ENCODE data around the gene TMUB2. TPM values are rescaled to one million over a fixed set of nuclear protein-coding genes. Genes with fewer than 3 reads are reported as not detected.

TMUB2 gene
- total and polyA plus RNA-seq, 4 donors = 12.2 to 18.8 (median 14.0) TPM

DNA sequence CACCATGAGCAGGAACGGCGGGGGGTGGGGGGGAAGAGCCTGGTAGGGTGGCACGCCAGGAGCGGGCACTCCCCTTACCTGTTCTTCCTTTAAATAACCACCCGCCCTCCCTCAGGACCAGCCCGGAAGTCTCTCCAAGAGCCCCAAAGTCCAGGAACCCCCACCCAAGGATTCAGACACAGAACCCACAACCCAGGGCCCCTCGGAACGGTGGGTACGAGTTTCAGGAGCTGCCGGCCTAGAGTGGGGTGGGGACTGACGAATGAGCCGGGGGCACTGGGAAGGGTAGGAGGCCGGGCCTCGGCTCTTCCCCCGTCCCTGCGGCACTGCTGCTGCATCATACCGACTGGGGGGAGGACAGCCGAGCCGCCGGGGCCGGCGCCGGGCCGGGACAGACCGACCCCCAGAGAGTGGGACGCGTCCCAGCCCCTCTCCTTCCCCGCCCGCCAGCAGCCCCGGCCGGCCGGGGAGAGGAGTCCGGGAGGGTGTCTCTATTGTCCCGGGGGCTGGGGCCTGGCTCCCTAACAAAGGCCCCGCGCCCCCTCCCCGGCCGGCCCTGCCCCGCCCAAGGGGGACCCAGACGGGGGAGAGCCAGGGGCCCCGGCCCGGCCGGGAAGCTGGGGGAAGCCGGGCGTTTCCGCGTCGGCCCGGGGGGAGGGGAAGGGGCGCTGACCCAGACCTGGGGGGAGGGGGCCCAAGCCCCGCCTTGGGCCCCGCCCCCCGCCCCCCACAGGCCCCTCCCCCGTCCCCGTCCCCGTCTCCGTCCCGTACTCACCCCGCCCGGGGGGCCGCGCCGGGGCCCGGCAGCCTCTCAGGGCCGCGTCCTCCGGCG lies 12.2 kb downstream of the TMUB2 start (continued):
- TF ChIP-seq YY1 (IDR thresholded peaks at IDR 0.05) (no peak), JUND (IDR thresholded peaks at IDR 0.05) (no peak)

DNA sequence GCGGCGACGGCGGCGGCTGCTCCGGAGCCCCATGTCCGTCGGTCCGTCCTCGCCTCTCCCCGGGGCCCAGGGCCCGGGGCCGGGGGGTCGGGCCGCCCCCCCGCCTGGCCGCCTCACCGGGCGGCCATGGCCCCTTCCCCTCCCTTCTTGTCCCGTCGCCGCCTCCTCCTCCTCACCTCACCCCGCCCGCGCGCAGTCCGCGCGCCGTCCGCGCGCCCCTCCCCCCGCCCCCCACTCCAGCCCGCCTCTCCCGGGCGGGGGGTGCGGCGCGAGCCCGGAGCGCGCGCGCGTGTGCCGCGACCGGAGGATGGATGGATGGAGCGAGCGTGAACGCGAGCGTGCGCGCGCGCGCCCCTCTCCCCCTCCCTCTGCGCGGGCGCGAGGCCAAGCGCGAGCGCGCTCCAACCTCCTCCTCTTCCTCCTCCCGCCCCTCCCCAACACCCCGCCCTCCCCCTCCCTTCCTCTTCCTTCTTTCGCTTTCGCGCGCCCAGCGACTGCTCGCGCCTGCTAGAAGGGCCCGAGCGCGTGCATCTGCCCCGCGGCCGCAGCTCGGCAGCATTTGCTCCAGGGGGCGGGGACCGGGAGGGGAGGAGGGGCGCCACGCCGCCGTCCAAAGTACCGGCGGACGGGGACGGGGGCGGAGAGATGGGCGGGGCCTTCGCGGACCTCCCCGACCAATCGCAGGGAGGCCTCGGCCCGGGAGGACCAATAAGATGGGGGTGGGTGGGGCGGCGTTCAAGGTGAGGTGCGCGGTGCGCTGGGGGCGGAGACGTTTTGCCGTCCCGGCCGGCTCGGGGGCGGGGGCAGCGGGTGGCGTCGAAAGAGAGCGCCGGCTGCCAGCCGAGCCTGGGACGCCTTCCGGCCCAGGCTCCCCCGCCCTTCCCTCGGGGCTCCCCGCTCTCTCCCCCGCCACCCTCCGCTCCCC lies 13.0 kb downstream of the TMUB2 start, which contains the start of gene ATXN7L3:
Gene ATXN7L3, minus strand, starts transcription at position 332 of the 925 bp plus-strand sequence. CDS start 1,814 bp downstream, outside the sequence.
- H3K4me1 ChIP-seq (ENCODE audit: control insufficient read depth in 4 of 4, insufficient read depth in 4 of 4, low read length in 3 of 4) = peaks cover 6 to 14% (median 12%) of the 10 kb centered on the region in 4 donors
- peak within 1 kb of the TSS; percentile 88 to 94 for H3K27ac ChIP-seq (ENCODE audit: low read depth in 1 of 2, low read length in 2 of 2)
- peaks cover 0 to 15% (median 12%) of the 10 kb centered on the region in 4 donors for H3K36me3 ChIP-seq (ENCODE audit: control insufficient read depth in 4 of 4, insufficient read depth in 3 of 4, low read depth in 1 of 4, low read length in 3 of 4)
- TF ChIP-seq GABPA (IDR thresholded peaks at IDR 0.05 in 1 of 2, conservative IDR thresholded peaks at IDR 0.05 in 1 of 2) (peak in 1 of 2 donors; percentile 60), RAD21 (IDR thresholded peaks at IDR 0.05) (no peak), FOXA1 (IDR thresholded peaks at IDR 0.05) (no peak), YY1 (IDR thresholded peaks at IDR 0.05) (peak; percentile 26), ZBTB33 (IDR thresholded peaks at IDR 0.05) (no peak), SP1 (IDR thresholded peaks at IDR 0.05) (peak; percentile 71), EGR1 (IDR thresholded peaks at IDR 0.05; ENCODE audit: low read depth in 2 of 2) (peak in 1 of 2 donors; percentile 64), HNF4A (conservative IDR thresholded peaks at IDR 0.05) (peak; percentile 48 to 59), REST (IDR thresholded peaks at IDR 0.05) (peak; percentile 36)
- under 1% methylated on average over 126 of the region's 126 CpGs for WGBS
- peak; percentile 99 for DNase-seq (ENCODE audit: low spot score)
- no peaks in the 10 kb centered on the region for H3K9me3 ChIP-seq (ENCODE audit: control insufficient read depth in 4 of 4, low read length in 3 of 4)
- peak within 1 kb of the TSS; percentile 64 to 89 (median 85) for H3K4me3 ChIP-seq (ENCODE audit: low read depth in 1 of 3, low read length in 3 of 3)
- peak within 1 kb of the TSS; percentile 79 to 86 for H3K9ac ChIP-seq (ENCODE audit: low read depth in 1 of 2, low read length in 2 of 2)
- no peaks in the 10 kb centered on the region for H3K27me3 ChIP-seq (ENCODE audit: control insufficient read depth in 4 of 4, insufficient read depth in 4 of 4, low read length in 3 of 4)

Measured in liver (tissue), 9 donors.